ENCODE results near the gene LHX3.

DNA sequence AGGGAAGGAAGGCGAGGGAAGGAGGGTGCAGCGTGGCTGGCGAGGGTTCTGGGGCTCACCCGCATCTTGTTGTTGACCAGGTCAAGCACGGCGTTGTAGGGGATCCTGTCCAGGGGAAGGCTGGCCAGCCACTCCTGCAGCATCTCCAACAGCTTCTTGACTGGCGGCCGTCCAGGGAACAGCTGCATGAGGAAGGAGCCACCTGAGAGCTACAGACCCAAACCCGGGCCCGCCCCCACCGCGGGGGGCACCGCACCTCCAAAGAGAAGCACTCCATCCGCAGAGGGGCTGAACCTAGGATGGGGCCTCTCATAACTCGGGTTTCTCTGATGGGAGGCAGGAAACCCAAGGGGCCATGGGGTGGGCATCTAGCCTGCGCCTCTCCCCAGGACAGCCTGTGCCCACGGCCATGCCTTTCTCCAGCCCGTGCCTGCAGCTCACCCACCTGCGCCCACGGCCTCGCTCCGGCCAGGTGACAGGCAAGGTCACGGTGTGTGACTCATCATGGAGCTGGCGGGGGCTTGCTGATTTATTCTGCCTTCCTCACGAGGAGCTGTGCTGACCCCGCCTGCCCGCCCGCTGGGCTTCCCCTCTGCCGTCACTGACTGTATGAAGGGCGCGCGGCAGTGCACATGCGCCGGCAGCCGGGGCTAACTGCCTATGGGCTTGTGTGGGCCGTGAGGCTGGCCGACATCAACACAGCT lies 11.8 kb upstream of the LHX3 start:
- TF ChIP-seq, protein P1, sequence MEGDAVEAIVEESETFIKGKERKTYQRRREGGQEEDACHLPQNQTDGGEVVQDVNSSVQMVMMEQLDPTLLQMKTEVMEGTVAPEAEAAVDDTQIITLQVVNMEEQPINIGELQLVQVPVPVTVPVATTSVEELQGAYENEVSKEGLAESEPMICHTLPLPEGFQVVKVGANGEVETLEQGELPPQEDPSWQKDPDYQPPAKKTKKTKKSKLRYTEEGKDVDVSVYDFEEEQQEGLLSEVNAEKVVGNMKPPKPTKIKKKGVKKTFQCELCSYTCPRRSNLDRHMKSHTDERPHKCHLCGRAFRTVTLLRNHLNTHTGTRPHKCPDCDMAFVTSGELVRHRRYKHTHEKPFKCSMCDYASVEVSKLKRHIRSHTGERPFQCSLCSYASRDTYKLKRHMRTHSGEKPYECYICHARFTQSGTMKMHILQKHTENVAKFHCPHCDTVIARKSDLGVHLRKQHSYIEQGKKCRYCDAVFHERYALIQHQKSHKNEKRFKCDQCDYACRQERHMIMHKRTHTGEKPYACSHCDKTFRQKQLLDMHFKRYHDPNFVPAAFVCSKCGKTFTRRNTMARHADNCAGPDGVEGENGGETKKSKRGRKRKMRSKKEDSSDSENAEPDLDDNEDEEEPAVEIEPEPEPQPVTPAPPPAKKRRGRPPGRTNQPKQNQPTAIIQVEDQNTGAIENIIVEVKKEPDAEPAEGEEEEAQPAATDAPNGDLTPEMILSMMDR (IDR thresholded peaks at IDR 0.05; ENCODE audit: insufficient read depth, low read length): no peak
- no peak for TF ChIP-seq GABPA (IDR thresholded peaks at IDR 0.05; ENCODE audit: low read depth)
- no peak for TF ChIP-seq POLR2AphosphoS5 (IDR thresholded peaks at IDR 0.05; ENCODE audit: low read depth)
- TF ChIP-seq, protein P2, sequence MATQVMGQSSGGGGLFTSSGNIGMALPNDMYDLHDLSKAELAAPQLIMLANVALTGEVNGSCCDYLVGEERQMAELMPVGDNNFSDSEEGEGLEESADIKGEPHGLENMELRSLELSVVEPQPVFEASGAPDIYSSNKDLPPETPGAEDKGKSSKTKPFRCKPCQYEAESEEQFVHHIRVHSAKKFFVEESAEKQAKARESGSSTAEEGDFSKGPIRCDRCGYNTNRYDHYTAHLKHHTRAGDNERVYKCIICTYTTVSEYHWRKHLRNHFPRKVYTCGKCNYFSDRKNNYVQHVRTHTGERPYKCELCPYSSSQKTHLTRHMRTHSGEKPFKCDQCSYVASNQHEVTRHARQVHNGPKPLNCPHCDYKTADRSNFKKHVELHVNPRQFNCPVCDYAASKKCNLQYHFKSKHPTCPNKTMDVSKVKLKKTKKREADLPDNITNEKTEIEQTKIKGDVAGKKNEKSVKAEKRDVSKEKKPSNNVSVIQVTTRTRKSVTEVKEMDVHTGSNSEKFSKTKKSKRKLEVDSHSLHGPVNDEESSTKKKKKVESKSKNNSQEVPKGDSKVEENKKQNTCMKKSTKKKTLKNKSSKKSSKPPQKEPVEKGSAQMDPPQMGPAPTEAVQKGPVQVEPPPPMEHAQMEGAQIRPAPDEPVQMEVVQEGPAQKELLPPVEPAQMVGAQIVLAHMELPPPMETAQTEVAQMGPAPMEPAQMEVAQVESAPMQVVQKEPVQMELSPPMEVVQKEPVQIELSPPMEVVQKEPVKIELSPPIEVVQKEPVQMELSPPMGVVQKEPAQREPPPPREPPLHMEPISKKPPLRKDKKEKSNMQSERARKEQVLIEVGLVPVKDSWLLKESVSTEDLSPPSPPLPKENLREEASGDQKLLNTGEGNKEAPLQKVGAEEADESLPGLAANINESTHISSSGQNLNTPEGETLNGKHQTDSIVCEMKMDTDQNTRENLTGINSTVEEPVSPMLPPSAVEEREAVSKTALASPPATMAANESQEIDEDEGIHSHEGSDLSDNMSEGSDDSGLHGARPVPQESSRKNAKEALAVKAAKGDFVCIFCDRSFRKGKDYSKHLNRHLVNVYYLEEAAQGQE (IDR thresholded peaks at IDR 0.05; ENCODE audit: insufficient replicate concordance, low read depth): no peak
